SK-N-SH treated with all-trans-retinoic acid at 6 μM for 48 hours (cell line): ENCODE data around the gene MPDZ.

Source experiments
- ARNTL ChIP-seq: fragments of 450-650 bp; formaldehyde crosslinking; IDR thresholded peaks from 2 replicates; pipeline ENCODE4 v1.5.0; 2020; ENCODE audit warnings: low read depth, mild to moderate bottlenecking, moderate library complexity, borderline replicate concordance
- BACH2 ChIP-seq: fragments of 250-450 bp; sonication (Bioruptor Pico); IDR thresholded peaks from 2 replicates; pipeline ENCODE4 v1.9.0; 2021; ENCODE audit warnings: mild to moderate bottlenecking, borderline replicate concordance
- ESRRG ChIP-seq: fragments of 250-450 bp; sonication (Bioruptor Pico); IDR thresholded peaks from 2 replicates; pipeline ENCODE4 v1.6.1; 2021; ENCODE audit warnings: mild to moderate bottlenecking
- OSR1 ChIP-seq: fragments of 250-450 bp; sonication (Bioruptor Pico); IDR thresholded peaks from 2 replicates; pipeline ENCODE4 v1.8.0; 2022; ENCODE audit warnings: moderate library complexity, mild to moderate bottlenecking, inconsistent platforms
- RARB ChIP-seq: fragments of 250-450 bp; sonication (Bioruptor Pico); IDR thresholded peaks from 2 replicates; pipeline ENCODE4 v1.8.0; 2021; ENCODE audit warnings: mild to moderate bottlenecking, moderate library complexity
- SNAI2 ChIP-seq: fragments of 250-450 bp; sonication (Bioruptor Pico); IDR thresholded peaks from 2 replicates; pipeline ENCODE4 v1.5.0; 2020; ENCODE audit warnings: mild to moderate bottlenecking, moderate library complexity
- ZC3H10 ChIP-seq: fragments of 250-450 bp; sonication (Bioruptor Pico); IDR thresholded peaks from 2 replicates; pipeline ENCODE4 v1.5.1; 2021; ENCODE audit warnings: mild to moderate bottlenecking, moderate library complexity
- ZFP3 ChIP-seq: fragments of 250-450 bp; sonication (Bioruptor Pico); IDR thresholded peaks from 2 replicates; pipeline ENCODE4 v1.5.0; 2020; ENCODE audit warnings: mild to moderate bottlenecking, moderate library complexity
- ZFP30 ChIP-seq: fragments of 450-650 bp; formaldehyde crosslinking; IDR thresholded peaks from 2 replicates; pipeline ENCODE4 v1.5.0; 2022; ENCODE audit warnings: mild to moderate bottlenecking, moderate library complexity
- ZNF8 ChIP-seq: fragments of 450-650 bp; formaldehyde crosslinking; IDR thresholded peaks from 2 replicates; pipeline ENCODE4 v1.5.0; 2020; ENCODE audit warnings: mild to moderate bottlenecking, moderate library complexity
- TF ChIP-seq, protein P1 (sequence below): fragments of 250-450 bp; sonication (Bioruptor Pico); IDR thresholded peaks from 2 replicates; pipeline ENCODE4 v1.5.1; 2021; ENCODE audit warnings: mild to moderate bottlenecking, moderate library complexity
- TF ChIP-seq, protein P2 (sequence below): fragments of 250-450 bp; sonication (Bioruptor Pico); IDR thresholded peaks from 2 replicates; pipeline ENCODE4 v1.8.0; 2020; ENCODE audit warnings: mild to moderate bottlenecking, moderate library complexity, borderline replicate concordance
- TF ChIP-seq, protein P3 (sequence below): fragments of 250-450 bp; sonication (Bioruptor Pico); IDR thresholded peaks from 2 replicates; pipeline ENCODE4 v1.5.1; 2020; ENCODE audit warnings: low read depth, mild to moderate bottlenecking, moderate library complexity

DNA sequence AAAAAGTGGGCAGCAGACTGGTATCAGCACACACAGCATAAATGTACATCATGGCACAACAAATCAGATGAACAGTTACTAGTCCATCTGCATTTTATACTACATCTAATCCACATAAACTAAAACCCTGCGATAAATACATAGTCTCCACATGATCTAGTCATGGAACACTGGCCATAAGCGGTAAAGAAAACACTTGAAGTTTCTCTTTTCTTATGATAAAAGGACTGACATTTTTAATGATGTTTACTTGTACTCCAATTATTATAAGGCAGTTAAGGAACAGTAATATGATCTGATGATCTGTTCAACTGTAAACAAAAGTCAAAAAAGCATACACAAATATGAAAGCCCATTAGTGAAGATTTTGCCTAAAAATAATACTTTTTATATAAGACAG lies 112.5 kb downstream of the MPDZ start:
- TF ChIP-seq BACH2 (no peak), ARNTL (no peak), ESRRG (CRISPR knock-in tag) (no peak), ZFP3 (CRISPR knock-in tag) (no peak), SNAI2 (no peak), ZC3H10 (no peak), OSR1 (CRISPR knock-in tag) (no peak), ZNF8 (no peak), ZFP30 (CRISPR knock-in tag) (no peak), RARB (CRISPR knock-in tag) (no peak)
- TF ChIP-seq, protein P1, sequence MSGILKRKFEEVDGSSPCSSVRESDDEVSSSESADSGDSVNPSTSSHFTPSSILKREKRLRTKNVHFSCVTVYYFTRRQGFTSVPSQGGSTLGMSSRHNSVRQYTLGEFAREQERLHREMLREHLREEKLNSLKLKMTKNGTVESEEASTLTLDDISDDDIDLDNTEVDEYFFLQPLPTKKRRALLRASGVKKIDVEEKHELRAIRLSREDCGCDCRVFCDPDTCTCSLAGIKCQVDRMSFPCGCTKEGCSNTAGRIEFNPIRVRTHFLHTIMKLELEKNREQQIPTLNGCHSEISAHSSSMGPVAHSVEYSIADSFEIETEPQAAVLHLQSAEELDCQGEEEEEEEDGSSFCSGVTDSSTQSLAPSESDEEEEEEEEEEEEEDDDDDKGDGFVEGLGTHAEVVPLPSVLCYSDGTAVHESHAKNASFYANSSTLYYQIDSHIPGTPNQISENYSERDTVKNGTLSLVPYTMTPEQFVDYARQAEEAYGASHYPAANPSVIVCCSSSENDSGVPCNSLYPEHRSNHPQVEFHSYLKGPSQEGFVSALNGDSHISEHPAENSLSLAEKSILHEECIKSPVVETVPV (CRISPR knock-in tag), result no peak
- TF ChIP-seq, protein P2, sequence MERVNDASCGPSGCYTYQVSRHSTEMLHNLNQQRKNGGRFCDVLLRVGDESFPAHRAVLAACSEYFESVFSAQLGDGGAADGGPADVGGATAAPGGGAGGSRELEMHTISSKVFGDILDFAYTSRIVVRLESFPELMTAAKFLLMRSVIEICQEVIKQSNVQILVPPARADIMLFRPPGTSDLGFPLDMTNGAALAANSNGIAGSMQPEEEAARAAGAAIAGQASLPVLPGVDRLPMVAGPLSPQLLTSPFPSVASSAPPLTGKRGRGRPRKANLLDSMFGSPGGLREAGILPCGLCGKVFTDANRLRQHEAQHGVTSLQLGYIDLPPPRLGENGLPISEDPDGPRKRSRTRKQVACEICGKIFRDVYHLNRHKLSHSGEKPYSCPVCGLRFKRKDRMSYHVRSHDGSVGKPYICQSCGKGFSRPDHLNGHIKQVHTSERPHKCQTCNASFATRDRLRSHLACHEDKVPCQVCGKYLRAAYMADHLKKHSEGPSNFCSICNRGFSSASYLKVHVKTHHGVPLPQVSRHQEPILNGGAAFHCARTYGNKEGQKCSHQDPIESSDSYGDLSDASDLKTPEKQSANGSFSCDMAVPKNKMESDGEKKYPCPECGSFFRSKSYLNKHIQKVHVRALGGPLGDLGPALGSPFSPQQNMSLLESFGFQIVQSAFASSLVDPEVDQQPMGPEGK (CRISPR knock-in tag), result no peak
- TF ChIP-seq, protein P3, sequence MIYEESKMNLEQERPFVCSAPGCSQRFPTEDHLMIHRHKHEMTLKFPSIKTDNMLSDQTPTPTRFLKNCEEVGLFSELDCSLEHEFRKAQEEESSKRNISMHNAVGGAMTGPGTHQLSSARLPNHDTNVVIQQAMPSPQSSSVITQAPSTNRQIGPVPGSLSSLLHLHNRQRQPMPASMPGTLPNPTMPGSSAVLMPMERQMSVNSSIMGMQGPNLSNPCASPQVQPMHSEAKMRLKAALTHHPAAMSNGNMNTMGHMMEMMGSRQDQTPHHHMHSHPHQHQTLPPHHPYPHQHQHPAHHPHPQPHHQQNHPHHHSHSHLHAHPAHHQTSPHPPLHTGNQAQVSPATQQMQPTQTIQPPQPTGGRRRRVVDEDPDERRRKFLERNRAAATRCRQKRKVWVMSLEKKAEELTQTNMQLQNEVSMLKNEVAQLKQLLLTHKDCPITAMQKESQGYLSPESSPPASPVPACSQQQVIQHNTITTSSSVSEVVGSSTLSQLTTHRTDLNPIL (CRISPR knock-in tag), result no peak
